ENCODE measurements around the gene DUS2.
"Not testable (repeated sequence)": the region's sequence is repeated elsewhere in the genome, so short reads cannot be mapped to it uniquely, and the experiment has no call there.

The DUS2 gene

GRCh38 chr16:68090533-68090932, 67.4 kb downstream of the DUS2 start:
- H3K9me3 ChIP-seq (ENCODE audit: severe bottlenecking), result no peaks in the 10 kb centered on the region
- no peak overlapping the region for H3K4me3 ChIP-seq (ENCODE audit: low read depth, low read length)
- no peaks in the 10 kb centered on the region; the same call in 1 of the 2 replicates for H3K36me3 ChIP-seq
- H3K27me3 ChIP-seq (ENCODE audit: insufficient read depth, low read depth, severe bottlenecking), result no peaks in the 10 kb centered on the region
- no peak for TF ChIP-seq CTCF (IDR thresholded peaks at IDR 0.05; ENCODE audit: low read depth, low read length)
- no peak for DNase-seq
- H3K27ac ChIP-seq, result no peak overlapping the region

- H3K27me3 ChIP-seq (ENCODE audit: insufficient read depth, low read depth, severe bottlenecking), result no peaks in the 10 kb centered on the region
- H3K36me3 ChIP-seq, result no peaks in the 10 kb centered on the region
- no peak overlapping the region for H3K27ac ChIP-seq
- DNase-seq, result no peak
- no peak for TF ChIP-seq CTCF (IDR thresholded peaks at IDR 0.05; ENCODE audit: low read depth, low read length)
- no peak overlapping the region for H3K4me3 ChIP-seq (ENCODE audit: low read depth, low read length)
- no peaks in the 10 kb centered on the region for H3K9me3 ChIP-seq (ENCODE audit: severe bottlenecking)
Measured at GRCh38 chr16:68091380-68092261, 68.5 kb downstream of the DUS2 start.

- H3K9me3 ChIP-seq (ENCODE audit: severe bottlenecking), result not testable (repeated sequence)
Measured at GRCh38 chr16:68092275-68092674, 69.2 kb downstream of the DUS2 start.

GRCh38 chr16:68093816-68094613, 70.9 kb downstream of the DUS2 start:
- Histone ChIP-seq H3K27ac (no peak overlapping the region), H3K36me3 (no peaks in the 10 kb centered on the region), H3K9me3 (ENCODE audit: severe bottlenecking) (no peaks in the 10 kb centered on the region), H3K27me3 (ENCODE audit: insufficient read depth, low read depth, severe bottlenecking) (no peaks in the 10 kb centered on the region), H3K4me3 (ENCODE audit: low read depth, low read length) (no peak overlapping the region)
- TF ChIP-seq CTCF (IDR thresholded peaks at IDR 0.05; ENCODE audit: low read depth, low read length), result peak; percentile 51
- DNase-seq, result no peak

More at GRCh38 chr16:68092275-68092674, 69.2 kb downstream of the DUS2 start:
- not testable (repeated sequence) for H3K27me3 ChIP-seq (ENCODE audit: insufficient read depth, low read depth, severe bottlenecking); DNase-seq; H3K4me3 ChIP-seq (ENCODE audit: low read depth, low read length); H3K27ac ChIP-seq; H3K36me3 ChIP-seq

- Histone ChIP-seq H3K27me3 (ENCODE audit: insufficient read depth, low read depth, severe bottlenecking) (no peaks in the 10 kb centered on the region), H3K36me3 (no peaks in the 10 kb centered on the region), H3K9me3 (ENCODE audit: severe bottlenecking) (no peaks in the 10 kb centered on the region), H3K4me3 (ENCODE audit: low read depth, low read length) (no peak overlapping the region), H3K27ac (no peak overlapping the region)
- TF ChIP-seq CTCF (IDR thresholded peaks at IDR 0.05; ENCODE audit: low read depth, low read length), result no peak
- DNase-seq, result no peak
Measured at GRCh38 chr16:68094614-68094934, 71.5 kb downstream of the DUS2 start.

- H3K4me3 ChIP-seq (ENCODE audit: low read depth, low read length), result no peak overlapping the region
- no peak for TF ChIP-seq CTCF (IDR thresholded peaks at IDR 0.05; ENCODE audit: low read depth, low read length)
Measured at GRCh38 chr16:68096491-68096890, 73.4 kb downstream of the DUS2 start.

More at GRCh38 chr16:68096491-68096890, 73.4 kb downstream of the DUS2 start:
- H3K27me3 ChIP-seq (ENCODE audit: insufficient read depth, low read depth, severe bottlenecking), result no peaks in the 10 kb centered on the region
- H3K36me3 ChIP-seq, result no peaks in the 10 kb centered on the region
- no peaks in the 10 kb centered on the region for H3K9me3 ChIP-seq (ENCODE audit: severe bottlenecking)
- no peak for DNase-seq
- H3K27ac ChIP-seq, result no peak overlapping the region

All from WERI-Rb-1 (cell line).